ENCODE data around the gene RAI1. TPM values are rescaled to one million over a fixed set of nuclear protein-coding genes. Genes with fewer than 3 reads are reported as not detected.

RAI1 gene
- total RNA-seq, 1 donor from 2014 or later = 38.1 TPM

DNA sequence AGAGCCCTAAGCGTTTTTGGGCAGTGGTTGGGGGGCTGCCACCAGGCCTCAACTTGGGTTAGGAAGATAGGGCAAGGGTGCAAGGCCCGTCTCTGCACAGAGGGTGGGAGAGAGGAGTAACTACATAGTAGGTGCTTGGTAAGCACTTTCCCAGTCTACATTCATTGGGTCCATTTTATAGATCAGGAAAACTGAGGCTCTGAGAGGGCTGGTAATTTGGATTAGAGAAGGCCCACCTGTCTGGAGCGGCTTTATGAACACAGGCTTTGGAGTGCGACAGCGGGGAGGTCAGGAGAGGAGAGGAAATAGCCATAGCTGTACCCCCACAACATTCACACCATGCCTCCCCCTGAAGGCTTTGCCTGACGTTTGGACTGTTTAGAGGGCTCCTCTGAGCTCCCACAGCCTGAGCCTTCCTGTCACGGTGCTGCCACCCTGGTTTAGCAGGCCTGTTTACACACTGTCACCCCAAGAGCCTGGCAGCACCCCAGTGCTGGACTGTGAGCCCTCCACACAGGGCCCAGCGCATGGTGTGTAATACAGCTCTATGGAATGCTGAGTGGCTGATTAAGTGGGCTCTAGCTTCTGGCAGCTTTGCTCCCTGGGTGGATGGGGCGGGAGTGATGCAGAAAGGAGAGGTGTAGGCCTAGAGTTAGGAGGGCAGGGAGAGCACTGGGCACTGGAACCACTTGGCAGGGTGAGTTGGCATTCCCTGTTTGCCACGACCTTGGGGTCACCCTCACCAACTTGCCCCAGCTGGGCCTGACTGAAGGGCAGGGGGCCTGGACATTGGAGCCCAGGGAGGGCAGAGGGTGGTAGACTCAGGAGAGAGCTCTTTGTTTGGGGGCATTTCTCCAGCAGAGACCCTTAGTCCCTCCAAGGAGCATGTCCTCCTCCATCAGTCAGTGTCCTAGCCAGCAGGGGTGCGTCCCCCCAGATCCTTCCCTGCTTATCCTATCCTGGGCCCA, 73.7 kb downstream of the RAI1 start:
- Histone ChIP-seq H3K4me3 (no peak overlapping the region), H3K36me3 (no peaks in the 10 kb centered on the region), H3K9me3 (no peaks in the 10 kb centered on the region), H3K27ac (peak overlapping the region; percentile 33), H3K4me1 (peaks cover 47% of the 10 kb centered on the region), H3K27me3 (no peaks in the 10 kb centered on the region)
- DNase-seq (peak; percentile 86), ATAC-seq (peak; percentile 69)
- TF ChIP-seq, protein P1, sequence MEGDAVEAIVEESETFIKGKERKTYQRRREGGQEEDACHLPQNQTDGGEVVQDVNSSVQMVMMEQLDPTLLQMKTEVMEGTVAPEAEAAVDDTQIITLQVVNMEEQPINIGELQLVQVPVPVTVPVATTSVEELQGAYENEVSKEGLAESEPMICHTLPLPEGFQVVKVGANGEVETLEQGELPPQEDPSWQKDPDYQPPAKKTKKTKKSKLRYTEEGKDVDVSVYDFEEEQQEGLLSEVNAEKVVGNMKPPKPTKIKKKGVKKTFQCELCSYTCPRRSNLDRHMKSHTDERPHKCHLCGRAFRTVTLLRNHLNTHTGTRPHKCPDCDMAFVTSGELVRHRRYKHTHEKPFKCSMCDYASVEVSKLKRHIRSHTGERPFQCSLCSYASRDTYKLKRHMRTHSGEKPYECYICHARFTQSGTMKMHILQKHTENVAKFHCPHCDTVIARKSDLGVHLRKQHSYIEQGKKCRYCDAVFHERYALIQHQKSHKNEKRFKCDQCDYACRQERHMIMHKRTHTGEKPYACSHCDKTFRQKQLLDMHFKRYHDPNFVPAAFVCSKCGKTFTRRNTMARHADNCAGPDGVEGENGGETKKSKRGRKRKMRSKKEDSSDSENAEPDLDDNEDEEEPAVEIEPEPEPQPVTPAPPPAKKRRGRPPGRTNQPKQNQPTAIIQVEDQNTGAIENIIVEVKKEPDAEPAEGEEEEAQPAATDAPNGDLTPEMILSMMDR (IDR thresholded peaks at IDR 0.05) = no peak
- intact Hi-C loops (cut with DNase I) = no loop called here

- intact Hi-C loops (cut with DNase I) = no loop called here
- ATAC-seq (no peak), DNase-seq (no peak)
- H3K27ac ChIP-seq = no peak overlapping the region
- H3K4me1 ChIP-seq = peaks cover 40% of the 10 kb centered on the region
- no peaks in the 10 kb centered on the region for H3K27me3 ChIP-seq
- H3K36me3 ChIP-seq = no peaks in the 10 kb centered on the region
- H3K9me3 ChIP-seq = no peaks in the 10 kb centered on the region
- TF ChIP-seq, protein P1 (IDR thresholded peaks at IDR 0.05) = no peak
- no peak overlapping the region for H3K4me3 ChIP-seq
These were observed 74.5 kb downstream of the RAI1 start for GRCh38 chr17:17755715-17756114.

DNA sequence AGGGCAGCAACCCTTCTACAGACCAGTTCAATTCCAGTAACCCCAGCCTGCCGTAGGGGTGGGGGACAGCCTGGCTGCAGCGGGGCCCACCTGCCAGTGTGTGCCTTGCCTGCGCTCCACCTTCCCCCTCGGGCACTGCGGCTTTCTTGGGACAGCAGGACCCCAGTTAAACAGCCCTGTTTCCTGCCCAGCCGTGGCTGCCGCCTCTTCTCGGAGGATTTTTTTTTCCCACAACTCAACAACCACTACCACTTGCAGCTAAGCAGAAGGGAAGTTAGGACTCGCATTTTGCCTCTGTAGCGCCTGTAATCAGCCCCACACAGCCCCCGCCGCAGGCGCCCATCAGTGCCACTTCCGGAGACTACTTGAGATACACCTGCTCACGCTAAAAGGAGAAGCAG, 76.1 kb downstream of the RAI1 start:
- DNase-seq = no peak
- no peak overlapping the region for H3K27ac ChIP-seq

GRCh38 chr17:17757956-17758845, 76.9 kb downstream of the RAI1 start:
- no peaks in the 10 kb centered on the region for H3K9me3 ChIP-seq
- intact Hi-C loops (cut with DNase I) = no loop called here
- peaks cover 21% of the 10 kb centered on the region for H3K4me1 ChIP-seq
- ATAC-seq = no peak
- H3K27ac ChIP-seq = no peak overlapping the region
- no peak for DNase-seq
- TF ChIP-seq, protein P1 (IDR thresholded peaks at IDR 0.05) = no peak
- H3K27me3 ChIP-seq = no peaks in the 10 kb centered on the region
- no peak overlapping the region for H3K4me3 ChIP-seq
- no peaks in the 10 kb centered on the region for H3K36me3 ChIP-seq

More for the DNA sequence above, 76.1 kb downstream of the RAI1 start:
- no peak overlapping the region for H3K4me3 ChIP-seq
- intact Hi-C loops (cut with DNase I) = no loop called here
- H3K4me1 ChIP-seq = peaks cover 28% of the 10 kb centered on the region
- H3K27me3 ChIP-seq = no peaks in the 10 kb centered on the region
- no peak for ATAC-seq
- no peaks in the 10 kb centered on the region for H3K36me3 ChIP-seq
- TF ChIP-seq, protein P1 (IDR thresholded peaks at IDR 0.05) = no peak
- H3K9me3 ChIP-seq = no peaks in the 10 kb centered on the region

- DNase-seq (no peak), ATAC-seq (no peak)
- H3K27me3 ChIP-seq = no peaks in the 10 kb centered on the region
- peaks cover 14% of the 10 kb centered on the region for H3K4me1 ChIP-seq
- H3K9me3 ChIP-seq = no peaks in the 10 kb centered on the region
- no peaks in the 10 kb centered on the region for H3K36me3 ChIP-seq
- intact Hi-C loops (cut with DNase I) = no loop called here
- no peak overlapping the region for H3K4me3 ChIP-seq
- TF ChIP-seq, protein P1 (IDR thresholded peaks at IDR 0.05) = no peak
- no peak overlapping the region for H3K27ac ChIP-seq
These were observed 77.8 kb downstream of the RAI1 start for GRCh38 chr17:17758941-17759563.
